ENCODE data around the gene NFYC.

DNA sequence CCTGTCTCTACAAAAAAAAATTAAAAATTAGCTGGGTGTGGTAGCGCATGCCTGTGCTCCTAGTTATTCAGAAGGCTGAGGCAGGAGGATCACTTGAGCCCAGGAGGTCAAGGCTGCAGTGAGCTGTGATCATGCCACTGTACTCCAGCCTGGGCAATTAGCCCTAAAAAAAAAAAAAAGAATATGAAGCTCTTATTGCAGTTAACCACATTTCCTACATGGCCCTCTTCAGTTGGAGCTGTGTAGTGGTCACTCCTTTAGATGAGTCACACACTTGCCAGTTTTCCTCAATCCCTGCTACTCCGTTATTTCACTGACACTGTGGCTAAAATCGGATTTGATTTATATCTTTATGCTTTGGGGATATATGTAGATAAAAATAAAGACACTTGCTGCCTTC is 11.8 kb downstream of the NFYC start:
- no peak for TF ChIP-seq POLR2A (IDR thresholded peaks at IDR 0.05)
- TF ChIP-seq, protein P1, sequence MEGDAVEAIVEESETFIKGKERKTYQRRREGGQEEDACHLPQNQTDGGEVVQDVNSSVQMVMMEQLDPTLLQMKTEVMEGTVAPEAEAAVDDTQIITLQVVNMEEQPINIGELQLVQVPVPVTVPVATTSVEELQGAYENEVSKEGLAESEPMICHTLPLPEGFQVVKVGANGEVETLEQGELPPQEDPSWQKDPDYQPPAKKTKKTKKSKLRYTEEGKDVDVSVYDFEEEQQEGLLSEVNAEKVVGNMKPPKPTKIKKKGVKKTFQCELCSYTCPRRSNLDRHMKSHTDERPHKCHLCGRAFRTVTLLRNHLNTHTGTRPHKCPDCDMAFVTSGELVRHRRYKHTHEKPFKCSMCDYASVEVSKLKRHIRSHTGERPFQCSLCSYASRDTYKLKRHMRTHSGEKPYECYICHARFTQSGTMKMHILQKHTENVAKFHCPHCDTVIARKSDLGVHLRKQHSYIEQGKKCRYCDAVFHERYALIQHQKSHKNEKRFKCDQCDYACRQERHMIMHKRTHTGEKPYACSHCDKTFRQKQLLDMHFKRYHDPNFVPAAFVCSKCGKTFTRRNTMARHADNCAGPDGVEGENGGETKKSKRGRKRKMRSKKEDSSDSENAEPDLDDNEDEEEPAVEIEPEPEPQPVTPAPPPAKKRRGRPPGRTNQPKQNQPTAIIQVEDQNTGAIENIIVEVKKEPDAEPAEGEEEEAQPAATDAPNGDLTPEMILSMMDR (IDR thresholded peaks at IDR 0.05), result no peak

Measured in uterus (tissue), 2 donors.